DOHH2 (cell line): Measurements from ENCODE around the gene UBE2V1.

Source experiments
- H3F3A ChIP-seq: fragments of 200-600 bp; sonication (generic), shearing (Covaris generic); 2 replicates; pipeline ENCODE4 v1.6.0; 2016; ENCODE audit warnings: antibody characterized with exemption, mild to moderate bottlenecking; ENCODE audit not compliant: control insufficient read depth, insufficient read depth
- H3K27ac ChIP-seq: fragments of 200-600 bp; sonication (generic); 2 replicates; pipeline ENCODE4 v1.5.1; 2014; ENCODE audit warnings: low read depth, mild to moderate bottlenecking, low read length, moderate library complexity
- H3K27me3 ChIP-seq: fragments of 200-600 bp; sonication (generic); 2 replicates; pipeline ENCODE4 v1.6.1; 2014; ENCODE audit warnings: mild to moderate bottlenecking, low read length, mixed read lengths; ENCODE audit not compliant: control insufficient read depth
- H3K36me3 ChIP-seq: fragments of 200-600 bp; sonication (generic); 2 replicates; pipeline ENCODE4 v1.6.1; 2014; ENCODE audit warnings: mild to moderate bottlenecking, low read length, moderate library complexity, mixed read lengths; ENCODE audit not compliant: control insufficient read depth
- H3K4me1 ChIP-seq: fragments of 200-600 bp; sonication (generic); 2 replicates; pipeline ENCODE4 v1.6.1; 2014; ENCODE audit warnings: mild to moderate bottlenecking, low read length, mixed read lengths; ENCODE audit not compliant: control insufficient read depth
- H3K4me2 ChIP-seq: fragments of 200-600 bp; sonication (generic); 2 replicates; pipeline ENCODE4 v1.6.0; 2014; ENCODE audit warnings: mild to moderate bottlenecking, low read length, moderate library complexity
- H3K4me3 ChIP-seq: fragments of 200-600 bp; sonication (generic); 2 replicates; pipeline ENCODE4 v1.5.1; 2014; ENCODE audit warnings: mild to moderate bottlenecking, low read length, mixed read lengths
- H3K79me2 ChIP-seq: fragments of 200-600 bp; sonication (generic); 2 replicates; pipeline ENCODE4 v1.6.1; 2014; ENCODE audit warnings: mild to moderate bottlenecking, low read length, mixed read lengths; ENCODE audit not compliant: control insufficient read depth
- H3K9me2 ChIP-seq: fragments of 200-600 bp; sonication (generic); replicated peaks from 2 replicates; pipeline ENCODE4 v1.6.1; 2014; ENCODE audit warnings: mild to moderate bottlenecking, low read length, mixed read lengths; ENCODE audit not compliant: control insufficient read depth
- H3K9me3 ChIP-seq: fragments of 200-600 bp; sonication (generic); 2 replicates; pipeline ENCODE4 v1.6.1; 2014; ENCODE audit warnings: antibody characterized with exemption, low read length, mixed read lengths; ENCODE audit not compliant: control insufficient read depth, insufficient read depth
- H4K20me1 ChIP-seq: fragments of 200-600 bp; sonication (generic); 2 replicates; pipeline ENCODE4 v1.6.0; 2014; ENCODE audit warnings: low read depth, mild to moderate bottlenecking, antibody characterized with exemption, low read length, moderate library complexity; ENCODE audit not compliant: control insufficient read depth, insufficient read depth
- EZH2phosphoT487 ChIP-seq: fragments of 200-600 bp; sonication (generic); IDR thresholded peaks from 2 replicates; pipeline ENCODE4 v1.6.1; 2017; ENCODE audit warnings: borderline replicate concordance, mild to moderate bottlenecking, antibody characterized with exemption, low read length, moderate library complexity, mixed read lengths
- TF ChIP-seq, protein P1 (sequence below): fragments of 200-600 bp; sonication (generic); IDR thresholded peaks from one replicate; pipeline ENCODE4 v1.5.1; 2014; ENCODE audit warnings: antibody characterized with exemption, mild to moderate bottlenecking, low read depth, low read length; ENCODE audit not compliant: poor library complexity, severe bottlenecking

Gene UBE2V1

DNA sequence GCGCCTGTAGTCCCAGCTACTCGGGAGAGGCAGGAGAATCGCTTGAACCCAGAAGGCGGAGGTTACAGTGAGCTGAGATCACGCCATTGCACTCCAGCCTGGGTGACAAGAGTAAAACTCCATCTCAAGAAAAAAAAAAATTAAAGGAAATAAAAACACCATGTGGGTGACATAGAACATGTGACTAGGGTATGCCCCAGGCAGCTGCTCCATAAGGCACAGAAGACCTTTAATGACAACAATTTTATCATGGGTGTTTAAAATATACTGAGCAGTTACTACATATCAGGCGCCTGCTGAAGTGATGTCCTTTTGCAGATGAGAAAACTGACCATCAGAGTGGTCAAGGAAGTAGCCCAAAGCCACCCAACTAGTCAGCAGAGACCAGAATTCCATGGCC, 32.6 kb upstream of the UBE2V1 start:
- no peaks in the 10 kb centered on the region for H3F3A ChIP-seq
- H3K36me3 ChIP-seq: peaks cover 52% of the 10 kb centered on the region
- peaks cover 21% of the 10 kb centered on the region for H3K4me1 ChIP-seq
- no peak overlapping the region for H3K27ac ChIP-seq
- H3K4me2 ChIP-seq: no peak overlapping the region
- TF ChIP-seq, protein P1, sequence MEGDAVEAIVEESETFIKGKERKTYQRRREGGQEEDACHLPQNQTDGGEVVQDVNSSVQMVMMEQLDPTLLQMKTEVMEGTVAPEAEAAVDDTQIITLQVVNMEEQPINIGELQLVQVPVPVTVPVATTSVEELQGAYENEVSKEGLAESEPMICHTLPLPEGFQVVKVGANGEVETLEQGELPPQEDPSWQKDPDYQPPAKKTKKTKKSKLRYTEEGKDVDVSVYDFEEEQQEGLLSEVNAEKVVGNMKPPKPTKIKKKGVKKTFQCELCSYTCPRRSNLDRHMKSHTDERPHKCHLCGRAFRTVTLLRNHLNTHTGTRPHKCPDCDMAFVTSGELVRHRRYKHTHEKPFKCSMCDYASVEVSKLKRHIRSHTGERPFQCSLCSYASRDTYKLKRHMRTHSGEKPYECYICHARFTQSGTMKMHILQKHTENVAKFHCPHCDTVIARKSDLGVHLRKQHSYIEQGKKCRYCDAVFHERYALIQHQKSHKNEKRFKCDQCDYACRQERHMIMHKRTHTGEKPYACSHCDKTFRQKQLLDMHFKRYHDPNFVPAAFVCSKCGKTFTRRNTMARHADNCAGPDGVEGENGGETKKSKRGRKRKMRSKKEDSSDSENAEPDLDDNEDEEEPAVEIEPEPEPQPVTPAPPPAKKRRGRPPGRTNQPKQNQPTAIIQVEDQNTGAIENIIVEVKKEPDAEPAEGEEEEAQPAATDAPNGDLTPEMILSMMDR: no peak
- no peak for TF ChIP-seq EZH2phosphoT487
- peaks cover 52% of the 10 kb centered on the region for H3K79me2 ChIP-seq
- no peak overlapping the region for H3K4me3 ChIP-seq
- no peaks in the 10 kb centered on the region for H3K27me3 ChIP-seq
- no peaks in the 10 kb centered on the region for H4K20me1 ChIP-seq
- H3K9me3 ChIP-seq: no peaks in the 10 kb centered on the region
- no peaks in the 10 kb centered on the region for H3K9me2 ChIP-seq

GRCh38 chr20:50144362-50144761, 31.4 kb upstream of the UBE2V1 start:
- Histone ChIP-seq H4K20me1 (no peaks in the 10 kb centered on the region), H3K4me3 (no peak overlapping the region), H3K4me2 (no peak overlapping the region), H3K27ac (no peak overlapping the region), H3K9me3 (no peaks in the 10 kb centered on the region), H3K27me3 (no peaks in the 10 kb centered on the region), H3K4me1 (peaks cover 21% of the 10 kb centered on the region), H3K9me2 (no peaks in the 10 kb centered on the region), H3K36me3 (peaks cover 49% of the 10 kb centered on the region), H3F3A (no peaks in the 10 kb centered on the region), H3K79me2 (peaks cover 41% of the 10 kb centered on the region)
- TF ChIP-seq EZH2phosphoT487: no peak
- TF ChIP-seq, protein P1: no peak

DNA sequence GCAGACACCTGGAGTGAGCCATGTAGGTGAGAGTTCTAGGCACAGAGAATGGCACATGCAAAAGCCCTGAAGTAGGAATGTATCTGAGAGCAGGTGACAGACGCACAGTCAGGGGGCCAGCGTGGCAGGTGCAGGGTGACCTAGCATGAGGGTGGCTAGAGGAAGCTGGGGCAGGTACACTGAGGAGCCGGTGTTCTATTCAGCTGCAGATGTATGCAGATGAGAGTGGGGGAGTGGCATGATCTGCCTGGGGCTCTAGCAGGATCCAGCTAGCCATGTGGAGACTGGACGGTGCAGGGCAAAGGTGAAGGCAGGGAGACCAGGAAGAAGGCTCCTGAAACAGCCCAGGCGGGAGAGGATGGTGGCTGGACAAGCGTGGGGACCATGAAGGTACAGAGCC, 29.9 kb upstream of the UBE2V1 start:
- Histone ChIP-seq H3K4me3 (no peak overlapping the region), H3K9me2 (no peaks in the 10 kb centered on the region), H3K4me2 (no peak overlapping the region), H3K36me3 (peaks cover 46% of the 10 kb centered on the region), H3K27me3 (no peaks in the 10 kb centered on the region), H3K27ac (no peak overlapping the region), H4K20me1 (no peaks in the 10 kb centered on the region), H3K4me1 (peaks cover 16% of the 10 kb centered on the region), H3K9me3 (no peaks in the 10 kb centered on the region), H3F3A (no peaks in the 10 kb centered on the region), H3K79me2 (peaks cover 29% of the 10 kb centered on the region)
- TF ChIP-seq, protein P1: no peak
